A673 (cell line): ENCODE measurements around the gene DESI2. TPM values are rescaled to one million over a fixed set of nuclear protein-coding genes. Genes with fewer than 3 reads are reported as not detected.
"Not testable (repeated sequence)": the region's sequence is repeated elsewhere in the genome, so short reads cannot be mapped to it uniquely, and the experiment has no call there.

Experiments
- BruUV-seq: library from RNA; stranded (reverse); fragments of 400-500 nt; replicated peaks from 2 replicates; lab custom pipeline; 2021; lab: Mats Ljungman, UMichigan
- CTCF ChIA-PET: fragments of 300-600 bp; sonication (Branson Sonifier 250); formaldehyde crosslinking; loops from one replicate; lab custom pipeline; 2022; ENCODE audit warnings: antibody characterized with exemption; lab: Charles Lee
- POLR2A ChIA-PET: fragments of 300-600 bp; sonication (Branson Sonifier 250); formaldehyde crosslinking; loops from one replicate; lab custom pipeline; 2022; ENCODE audit warnings: antibody characterized with exemption; ENCODE audit not compliant: low non-redundant PET; lab: Charles Lee
- DNase-seq: peaks from one replicate; pipeline ENCODE4 v3.0.0-alpha.2; 2015; ENCODE audit warnings: low spot score
- H3K27ac ChIP-seq: fragments of 200-600 bp; sonication (generic); 2 replicates; pipeline ENCODE4 v1.5.1; 2016; ENCODE audit warnings: mixed run types, low read depth, mild to moderate bottlenecking, mixed read lengths, antibody characterized with exemption, low read length; ENCODE audit not compliant: poor library complexity, severe bottlenecking
- H3K27me3 ChIP-seq: fragments of 200-600 bp; sonication (generic); replicated peaks from 2 replicates; pipeline ENCODE4 v1.6.1; 2017; ENCODE audit warnings: mixed run types, low read depth, mild to moderate bottlenecking, mixed read lengths, antibody characterized with exemption, low read length; ENCODE audit not compliant: insufficient read depth, poor library complexity
- H3K36me3 ChIP-seq: fragments of 200-600 bp; sonication (generic); 2 replicates; pipeline ENCODE4 v1.6.1; 2016; ENCODE audit warnings: mixed run types, mild to moderate bottlenecking, mixed read lengths, antibody characterized with exemption, low read length; ENCODE audit not compliant: insufficient read depth, poor library complexity, severe bottlenecking
- H3K4me1 ChIP-seq: fragments of 200-600 bp; sonication (generic); 2 replicates; pipeline ENCODE4 v1.6.1; 2017; ENCODE audit warnings: mixed run types, mild to moderate bottlenecking, mixed read lengths, antibody characterized with exemption, low read length; ENCODE audit not compliant: insufficient read depth, poor library complexity, severe bottlenecking
- H3K4me3 ChIP-seq: fragments of 200-600 bp; sonication (generic); 2 replicates; pipeline ENCODE4 v1.5.1; 2016; ENCODE audit warnings: low read depth, mixed run types, mild to moderate bottlenecking, mixed read lengths, low read length; ENCODE audit not compliant: poor library complexity, severe bottlenecking
- H3K9me3 ChIP-seq: fragments of 200-600 bp; sonication (generic); 2 replicates; pipeline ENCODE4 v1.6.1; 2016; ENCODE audit warnings: mixed run types, low read depth, mild to moderate bottlenecking, mixed read lengths, antibody characterized with exemption, low read length; ENCODE audit not compliant: poor library complexity, severe bottlenecking
- CTCF ChIP-seq: fragments of 300-800, 200-600 bp; sonication (generic); conservative IDR thresholded peaks from 2 replicates; pipeline ENCODE4 v1.5.1; 2017; ENCODE audit warnings: low read depth, mild to moderate bottlenecking, antibody characterized with exemption, low read length, moderate library complexity, mixed read lengths
- EZH2 ChIP-seq: fragments of 200-600 bp; sonication (generic); IDR thresholded peaks from 2 replicates; pipeline ENCODE4 v1.6.1; 2017; ENCODE audit warnings: borderline replicate concordance, low read depth, mild to moderate bottlenecking, mixed read lengths, antibody characterized with exemption, low read length; ENCODE audit not compliant: poor library complexity, severe bottlenecking
- intact Hi-C: fragments of 100-400 bp; cut with micrococcal nuclease; formaldehyde crosslinking; loops from one replicate; pipeline ENCODE4 v1.10.0; 2022; ENCODE audit not compliant: unreplicated experiment
- total RNA-seq: library from RNA; stranded (reverse); gene quantifications from 2 replicates; pipeline ENCODE4 v1.2.3, GENCODE V29; 2021

Gene DESI2
- total RNA-seq, 1 experiment from 2014 or later: 47.7 TPM

- DNase-seq: no peak
- H3K36me3 ChIP-seq: no peaks in the 10 kb centered on the region
- no peaks in the 10 kb centered on the region for H3K27me3 ChIP-seq
- no TSS peak for BruUV-seq
- ChIA-PET CTCF (no interaction called here), POLR2A (no interaction called here)
- no peak overlapping the region for H3K4me3 ChIP-seq
- peaks cover 8% of the 10 kb centered on the region for H3K4me1 ChIP-seq
- TF ChIP-seq EZH2 (no peak), CTCF (no peak)
- H3K27ac ChIP-seq: no peak overlapping the region
- H3K9me3 ChIP-seq: no peaks in the 10 kb centered on the region
- intact Hi-C loops: no loop called here
Observed at GRCh38 chr1:244678697-244679096, 25.8 kb downstream of the DESI2 start.

- Histone ChIP-seq H3K27me3 (no peaks in the 10 kb centered on the region), H3K4me1 (no peaks in the 10 kb centered on the region), H3K4me3 (no peak overlapping the region), H3K9me3 (no peaks in the 10 kb centered on the region), H3K36me3 (no peaks in the 10 kb centered on the region), H3K27ac (no peak overlapping the region)
- DNase-seq: no peak
- no TSS peak for BruUV-seq
- intact Hi-C loops: no loop called here
- POLR2A ChIA-PET: no interaction called here
- CTCF ChIA-PET: no interaction called here
- TF ChIP-seq EZH2 (no peak), CTCF (no peak)
Observed at GRCh38 chr1:244680667-244681066, 27.7 kb downstream of the DESI2 start.

GRCh38 chr1:244682087-244682486 lies 29.2 kb downstream of the DESI2 start:
- intact Hi-C loops, BruUV-seq, DNase-seq, H3K9me3 ChIP-seq, H3K27me3 ChIP-seq, H3K4me1 ChIP-seq, H3K36me3 ChIP-seq, H3K4me3 ChIP-seq, POLR2A ChIA-PET, CTCF ChIA-PET, H3K27ac ChIP-seq: not testable (repeated sequence)

- ChIA-PET CTCF (no interaction called here), POLR2A (no interaction called here)
- intact Hi-C loops: no loop called here
- Histone ChIP-seq H3K4me1 (no peaks in the 10 kb centered on the region), H3K9me3 (no peaks in the 10 kb centered on the region), H3K4me3 (no peak overlapping the region), H3K36me3 (peaks cover 7% of the 10 kb centered on the region), H3K27ac (no peak overlapping the region), H3K27me3 (no peaks in the 10 kb centered on the region)
- TF ChIP-seq EZH2: no peak
- no peak for TF ChIP-seq CTCF
- DNase-seq: no peak
- BruUV-seq: no TSS peak
Observed at GRCh38 chr1:244695937-244696336, 43.0 kb downstream of the DESI2 start.
